Right lung (tissue), 10 donors: Measurements from ENCODE around the gene KLHL5. TPM values are rescaled to one million over a fixed set of nuclear protein-coding genes. Genes with fewer than 3 reads are reported as not detected.
"Not testable (repeated sequence)": the region's sequence is repeated elsewhere in the genome, so short reads cannot be mapped to it uniquely, and the experiment has no call there.

ENCODE experiments used
- DNase-seq, 2 donors: peaks; one replicate each; pipeline ENCODE4 v3.0.0-alpha.2; 2013
- long read RNA-seq, 8 donors: transcript quantifications; one replicate each; lab custom pipeline, GENCODE V29; 2026
- polyA plus RNA-seq, 5 donors: library from polyadenylated mRNA; unstranded; fragments of 120-200 nt; gene quantifications; one replicate each; pipeline versions ENCODE4 v1.2.1 to v1.2.3, GENCODE V29; 2013; ENCODE audit warnings: inconsistent platforms in 1 of 5, low replicate concordance in 1 of 5; ENCODE audit not compliant: insufficient read length in 5 of 5, insufficient read depth in 1 of 5

The KLHL5 gene
- 10 to 100 TPM; 31.3 to 57.5 (median 44.5) TPM for polyA plus RNA-seq
- long read RNA-seq, donor 1, transcript KLHL5-205 (11 exons, 2,926 nt), result major isoform, 8 of 16 reads
- long read RNA-seq, donor 1, partial matches to known transcripts, result 5 of 16 reads
- long read RNA-seq, donor 1, other reads (novel, unspliced or antisense), result 0 of 16 reads
- long read RNA-seq, donor 2, partial matches to known transcripts, result 0 of 4 reads
- long read RNA-seq, donor 2, other reads (novel, unspliced or antisense), result 0 of 4 reads
- long read RNA-seq, donor 3, transcript KLHL5-205 (11 exons, 2,926 nt), result major isoform, 10 of 10 reads
- long read RNA-seq, donor 3, partial matches to known transcripts, result 0 of 10 reads
- long read RNA-seq, donor 3, other reads (novel, unspliced or antisense), result 0 of 10 reads
- long read RNA-seq, donor 4, transcript KLHL5-205 (11 exons, 2,926 nt), result major isoform, 5 of 5 reads
- long read RNA-seq, donor 4, partial matches to known transcripts, result 0 of 5 reads
- long read RNA-seq, donor 4, other reads (novel, unspliced or antisense), result 0 of 5 reads
- long read RNA-seq, donor 5, transcript KLHL5-205 (11 exons, 2,926 nt), result major isoform, 5 of 5 reads
- long read RNA-seq, donor 5, partial matches to known transcripts, result 0 of 5 reads
- long read RNA-seq, donor 5, other reads (novel, unspliced or antisense), result 0 of 5 reads
- long read RNA-seq, donor 6, transcript KLHL5-205 (11 exons, 2,926 nt), result major isoform, 8 of 8 reads
- long read RNA-seq, donor 6, partial matches to known transcripts, result 0 of 8 reads
- long read RNA-seq, donor 6, other reads (novel, unspliced or antisense), result 0 of 8 reads
- long read RNA-seq, donor 7, transcript KLHL5-205 (11 exons, 2,926 nt), result major isoform, 9 of 9 reads
- long read RNA-seq, donor 7, partial matches to known transcripts, result 0 of 9 reads
- long read RNA-seq, donor 7, other reads (novel, unspliced or antisense), result 0 of 9 reads
- long read RNA-seq, donor 8, partial matches to known transcripts, result 0 of 2 reads
- long read RNA-seq, donor 8, other reads (novel, unspliced or antisense), result 0 of 2 reads

GRCh38 chr4:39062094-39062769 is at the start of gene KLHL5:
Gene KLHL5 (plus strand): TSS chr4:39062232. CDS start chr4:39062653, 421 bp downstream.
- no peak for DNase-seq

- DNase-seq, result no peak
Observed at GRCh38 chr4:39014028-39014427, 48.0 kb upstream of the KLHL5 start.

GRCh38 chr4:39020130-39020529 is 41.9 kb upstream of the KLHL5 start:
- no peak for DNase-seq

- DNase-seq, result no peak
Observed at GRCh38 chr4:39021631-39022030, 40.4 kb upstream of the KLHL5 start.

- no peak for DNase-seq
Observed at GRCh38 chr4:39022241-39022640, 39.8 kb upstream of the KLHL5 start.

GRCh38 chr4:39023059-39023458 is 39.0 kb upstream of the KLHL5 start:
- no peak for DNase-seq

- no peak for DNase-seq
Observed at GRCh38 chr4:39024311-39024865, 37.6 kb upstream of the KLHL5 start.

- DNase-seq, result no peak
Observed at GRCh38 chr4:39025552-39026085, 36.4 kb upstream of the KLHL5 start.

- DNase-seq, result no peak
Observed at GRCh38 chr4:39026096-39026495, 35.9 kb upstream of the KLHL5 start.

- DNase-seq, result no peak
Observed at GRCh38 chr4:39029752-39030694, 32.0 kb upstream of the KLHL5 start.

- DNase-seq, result no peak
Observed at GRCh38 chr4:39030725-39031124, 31.3 kb upstream of the KLHL5 start.

GRCh38 chr4:39031590-39032020 is 30.4 kb upstream of the KLHL5 start:
- not testable (repeated sequence) for DNase-seq

- no peak for DNase-seq
Observed at GRCh38 chr4:39032218-39033085, 29.6 kb upstream of the KLHL5 start, which contains the start of gene TMEM156. Gene TMEM156 (minus strand): TSS chr4:39032409. CDS start chr4:39032313, 96 bp downstream.

GRCh38 chr4:39036172-39036571 is 25.9 kb upstream of the KLHL5 start:
- no peak for DNase-seq

GRCh38 chr4:39037491-39037825 is 24.6 kb upstream of the KLHL5 start:
- DNase-seq, result no peak

GRCh38 chr4:39037941-39038340 is 24.1 kb upstream of the KLHL5 start:
- DNase-seq, result no peak

GRCh38 chr4:39039108-39039507 is 22.9 kb upstream of the KLHL5 start:
- DNase-seq, result no peak

GRCh38 chr4:39042366-39042765 is 19.7 kb upstream of the KLHL5 start:
- no peak for DNase-seq
